IPS-18c (cell line): ENCODE measurements around the gene ROR2.

Source experiments
- H3K4me3 ChIP-seq: 2 replicates; pipeline ENCODE4 v1.7.0; 2013; ENCODE audit warnings: low read depth, mild to moderate bottlenecking, low read length, moderate library complexity; ENCODE audit not compliant: insufficient read depth
- H3K9me3 ChIP-seq: one replicate; pipeline ENCODE4 v1.6.1; 2013; ENCODE audit warnings: mild to moderate bottlenecking, low read length, moderate library complexity; ENCODE audit not compliant: control insufficient read depth, insufficient read depth

Gene ROR2

GRCh38 chr9:91698266-91698665, 251.8 kb downstream of the ROR2 start:
- Histone ChIP-seq H3K9me3 (no peaks in the 10 kb centered on the region), H3K4me3 (no peak overlapping the region)

DNA sequence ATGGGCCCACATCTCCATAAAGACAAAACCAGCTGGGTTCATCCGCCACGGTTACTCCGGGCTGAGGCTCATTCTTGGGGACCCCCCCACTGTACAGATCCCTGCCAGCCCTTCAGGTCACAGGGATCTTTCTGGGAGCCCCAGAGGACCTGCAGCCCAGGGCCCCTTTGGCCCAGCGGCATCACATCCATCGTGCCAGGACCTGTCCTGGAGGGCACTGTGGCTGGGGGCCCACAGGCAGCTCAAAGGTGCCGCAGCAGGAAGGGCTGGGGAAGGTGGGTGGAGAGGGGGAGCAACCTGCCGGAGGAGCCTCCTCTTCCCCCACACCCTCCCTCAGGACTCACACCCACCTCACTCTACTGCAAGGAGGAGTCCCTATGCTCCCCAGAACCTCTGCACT, 252.8 kb downstream of the ROR2 start:
- H3K9me3 ChIP-seq: no peaks in the 10 kb centered on the region

DNA sequence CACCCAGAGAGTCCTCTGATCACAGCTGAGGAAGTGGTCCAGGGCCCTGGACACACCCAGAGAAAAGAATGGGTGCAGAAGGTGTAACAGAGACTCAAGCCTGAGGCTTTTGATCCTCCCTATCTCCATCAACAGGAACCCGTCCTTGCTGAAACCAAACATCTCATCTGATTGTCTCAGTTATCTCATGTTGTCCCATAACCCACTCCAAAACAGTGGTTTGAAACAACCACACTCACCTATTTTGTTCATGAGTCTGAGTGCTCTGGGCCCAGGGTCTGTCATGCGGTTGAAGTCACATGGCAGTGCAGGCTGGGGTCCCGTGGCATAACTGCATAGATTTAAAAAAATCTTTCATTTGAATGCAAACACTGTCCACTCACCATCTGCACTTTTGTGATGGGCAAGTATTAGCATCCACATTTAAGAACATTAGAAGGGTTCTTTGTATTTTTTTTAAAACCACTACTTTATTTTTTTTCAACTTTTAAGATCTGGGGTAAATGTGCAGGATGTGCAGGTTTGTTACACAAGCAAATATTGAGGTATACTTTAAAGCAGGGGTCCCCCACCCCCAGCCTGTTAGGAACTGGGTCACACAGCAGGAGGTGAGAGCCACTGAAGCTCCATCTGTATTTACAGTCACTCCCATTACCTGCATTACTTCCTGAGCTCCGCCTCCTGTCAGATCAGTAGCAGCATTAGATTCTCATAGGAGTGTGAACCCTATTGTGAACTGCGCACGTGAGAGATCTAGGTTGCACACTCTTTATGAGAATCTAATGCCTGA, 255.8 kb downstream of the ROR2 start:
- Histone ChIP-seq H3K4me3 (no peak overlapping the region), H3K9me3 (no peaks in the 10 kb centered on the region)

More for the DNA sequence above, 252.8 kb downstream of the ROR2 start:
- H3K4me3 ChIP-seq: no peak overlapping the region

DNA sequence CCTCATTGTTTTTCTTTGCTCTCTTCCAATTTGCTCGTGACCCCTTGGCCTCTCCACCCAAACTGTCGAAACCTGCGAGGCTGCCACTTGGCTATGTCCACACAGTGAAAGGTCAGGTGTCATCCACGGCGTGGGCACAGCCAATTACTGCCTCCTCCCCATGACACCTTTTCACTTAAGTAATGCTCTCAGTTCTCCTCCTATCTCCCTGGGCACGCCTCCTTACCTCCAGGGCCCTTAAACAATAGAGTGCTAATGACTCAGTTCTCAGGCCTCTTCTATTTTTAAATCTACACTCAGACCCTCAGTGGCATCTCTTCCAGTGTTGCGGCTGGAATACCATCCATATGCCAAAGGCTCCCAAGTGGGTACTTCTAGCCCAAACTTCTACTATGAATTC, 256.8 kb downstream of the ROR2 start:
- Histone ChIP-seq H3K4me3 (no peak overlapping the region; the same call in 1 of the 2 replicates), H3K9me3 (no peaks in the 10 kb centered on the region)

- Histone ChIP-seq H3K4me3 (no peak overlapping the region), H3K9me3 (no peaks in the 10 kb centered on the region)
These were observed 259.3 kb downstream of the ROR2 start for GRCh38 chr9:91690540-91691249.

DNA sequence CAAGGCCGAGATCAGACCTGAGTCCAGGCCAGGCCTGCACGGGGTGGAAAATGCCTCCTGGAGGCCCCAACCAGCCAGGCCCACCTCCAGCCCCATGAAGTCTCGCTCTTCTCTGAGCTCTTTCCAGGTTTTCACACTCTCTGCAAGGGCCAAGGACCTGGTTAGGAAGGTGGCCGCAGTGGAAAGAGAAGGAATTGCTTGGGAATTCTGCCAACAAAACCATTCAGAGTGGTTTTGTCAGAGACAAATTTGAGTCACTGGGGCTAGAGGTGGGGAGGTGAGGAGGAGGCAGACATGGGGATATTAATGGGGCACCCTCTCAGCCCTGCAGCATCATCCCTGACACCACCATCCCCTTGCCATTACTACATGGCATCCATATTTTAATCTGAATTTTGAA, 261.0 kb downstream of the ROR2 start:
- Histone ChIP-seq H3K4me3 (no peak overlapping the region), H3K9me3 (no peaks in the 10 kb centered on the region)

DNA sequence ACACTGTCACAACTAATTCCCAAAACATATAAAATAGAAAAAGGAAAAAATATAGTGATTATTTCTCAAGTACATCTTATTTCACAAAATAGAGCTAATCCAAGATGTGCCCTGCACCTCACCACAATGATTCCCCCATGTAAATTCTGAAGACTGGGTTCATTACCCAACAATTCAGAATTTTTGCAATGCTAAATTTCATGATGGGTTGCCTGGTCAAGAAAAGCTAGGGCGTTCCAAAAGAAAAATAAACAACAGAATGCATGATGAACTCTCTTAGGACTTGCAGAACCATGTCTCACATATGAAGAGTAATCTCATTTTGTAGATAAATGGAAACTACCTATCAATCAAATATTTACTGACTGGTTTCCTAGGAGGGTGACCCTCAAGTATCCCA, 266.8 kb downstream of the ROR2 start:
- Histone ChIP-seq H3K9me3 (no peaks in the 10 kb centered on the region), H3K4me3 (no peak overlapping the region)

DNA sequence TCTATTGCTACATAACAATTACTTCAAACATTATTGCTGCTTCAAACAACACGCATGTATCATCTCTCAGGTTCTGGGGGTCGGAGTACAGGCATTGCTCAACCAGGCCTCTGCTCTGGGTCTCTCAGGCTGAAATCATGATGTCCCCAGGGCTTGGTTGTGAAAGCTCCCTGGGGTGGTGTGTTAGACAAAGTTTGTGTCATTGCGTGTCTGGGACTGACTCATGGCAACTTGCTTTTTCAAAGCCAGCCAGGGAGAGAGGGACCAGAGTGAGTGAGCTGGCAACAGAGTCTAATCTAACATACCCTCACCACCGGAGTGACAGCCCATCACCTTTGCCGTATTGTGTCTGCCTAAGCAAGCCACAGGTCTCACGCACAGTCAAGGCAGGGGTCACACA, 267.2 kb downstream of the ROR2 start:
- Histone ChIP-seq H3K9me3 (no peaks in the 10 kb centered on the region), H3K4me3 (no peak overlapping the region)

DNA sequence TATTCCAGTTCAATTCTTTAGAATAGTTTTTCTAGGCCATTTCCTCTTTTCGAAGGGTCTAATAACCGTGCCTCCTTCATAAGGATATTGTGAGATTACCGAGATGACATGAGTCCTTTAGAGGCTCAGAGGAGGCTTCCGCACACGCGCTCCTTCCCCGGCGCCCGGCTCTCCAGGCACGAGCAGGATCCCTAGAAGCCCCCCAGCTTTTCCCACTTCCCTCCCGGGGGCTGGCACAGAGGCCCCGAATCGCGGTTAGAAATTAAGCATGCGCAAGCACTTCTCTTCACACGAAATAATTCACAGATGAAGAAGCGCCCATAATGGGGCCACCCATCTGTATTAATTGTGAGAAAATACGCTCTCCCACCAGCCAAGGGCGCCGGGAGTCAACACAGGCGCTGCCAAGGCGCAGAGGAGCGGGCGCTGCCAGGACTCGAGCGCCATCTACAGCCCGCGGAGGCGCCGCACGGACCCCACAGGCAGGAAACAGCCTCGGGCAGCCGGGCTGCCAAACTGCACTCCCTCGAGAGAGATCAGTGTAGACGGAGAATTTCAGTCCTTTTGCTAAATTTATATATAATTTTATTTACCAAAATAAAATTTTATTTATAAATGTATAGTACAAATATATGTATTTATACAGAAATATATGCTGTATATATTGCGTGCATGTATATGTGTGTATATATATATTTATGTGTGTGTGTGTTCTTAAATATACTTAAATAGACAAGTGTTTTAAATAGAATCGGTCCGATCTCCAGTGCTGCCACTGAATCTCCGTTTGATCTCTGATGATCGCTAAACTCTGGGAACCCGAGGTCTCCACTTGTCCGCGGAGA, 268.3 kb downstream of the ROR2 start:
- Histone ChIP-seq H3K9me3 (no peaks in the 10 kb centered on the region), H3K4me3 (no peak overlapping the region)

DNA sequence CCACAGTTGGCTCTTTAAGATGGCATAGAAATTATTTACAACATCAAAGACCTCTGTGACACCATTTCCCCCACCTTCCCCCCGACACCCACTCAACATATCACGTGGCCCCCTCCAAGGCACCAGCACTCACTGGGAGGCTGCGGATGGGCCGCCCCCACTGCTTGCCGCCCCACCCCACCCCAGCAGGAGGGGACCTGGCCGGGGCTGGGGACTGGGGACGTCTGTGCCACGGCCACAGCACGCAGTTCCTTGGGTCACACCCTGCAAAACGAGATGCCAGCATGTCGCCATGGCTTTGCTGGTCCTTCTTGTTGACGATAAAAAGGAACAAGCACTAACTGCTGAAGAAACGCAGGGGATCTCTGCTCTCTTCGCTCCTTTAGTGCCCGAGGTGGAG, 269.0 kb downstream of the ROR2 start:
- Histone ChIP-seq H3K4me3 (no peak overlapping the region), H3K9me3 (no peaks in the 10 kb centered on the region)

DNA sequence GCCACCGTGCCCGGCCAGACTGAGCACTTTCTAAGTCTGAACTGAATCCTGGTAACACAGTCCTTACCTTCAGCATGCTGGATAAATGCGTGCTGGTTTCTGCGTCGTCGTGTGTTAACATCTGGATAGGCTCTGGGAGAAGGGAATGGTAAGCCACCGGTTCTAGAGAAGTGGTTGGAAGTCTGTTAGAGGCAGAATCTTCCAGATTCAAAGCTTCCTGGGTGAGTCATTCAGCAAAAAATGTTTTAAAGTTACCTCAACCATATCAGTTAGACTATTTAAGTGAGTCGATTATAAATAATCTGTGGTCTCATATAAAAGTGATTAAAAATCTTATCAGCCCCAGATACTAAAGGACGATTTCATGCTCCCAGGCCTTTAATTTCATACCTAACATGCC, 269.9 kb downstream of the ROR2 start:
- Histone ChIP-seq H3K4me3 (no peak overlapping the region), H3K9me3 (no peaks in the 10 kb centered on the region)

DNA sequence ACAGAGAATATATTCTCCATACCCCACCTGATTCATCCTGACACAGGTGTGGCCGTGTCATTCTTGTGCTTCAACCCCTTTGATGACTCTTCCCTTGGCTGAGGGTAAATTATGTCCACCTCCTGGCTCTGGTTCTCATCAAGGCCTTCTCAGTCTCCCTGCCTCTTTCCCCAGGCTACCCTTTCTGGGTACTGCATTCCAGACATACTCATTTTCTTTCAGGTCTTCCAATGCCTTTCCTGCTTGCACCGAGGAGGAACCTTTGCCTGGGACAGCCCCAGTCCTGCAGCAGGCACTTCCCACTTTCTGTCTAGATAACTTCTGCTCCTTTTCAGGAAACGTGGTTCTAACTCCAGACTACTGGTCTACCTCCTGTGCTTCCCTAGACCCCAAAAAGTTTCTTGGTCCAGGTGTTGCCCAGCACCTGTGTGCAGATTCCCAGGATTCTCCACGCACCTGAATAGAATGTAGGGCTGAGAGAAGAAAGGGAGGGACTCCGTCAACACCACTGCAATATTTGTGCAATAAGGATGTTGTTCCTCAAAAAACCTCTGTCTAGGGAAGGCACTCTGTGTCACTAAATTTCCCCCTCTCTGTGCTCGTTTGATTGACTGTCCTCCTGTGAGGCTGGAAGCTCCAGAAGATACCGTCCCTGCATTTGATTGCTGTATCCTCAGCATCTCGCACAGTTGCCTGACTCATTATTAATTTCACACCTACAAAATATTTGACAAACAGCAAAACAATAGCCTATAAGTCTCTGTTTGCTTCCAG, 271.0 kb downstream of the ROR2 start:
- no peak overlapping the region for H3K4me3 ChIP-seq

DNA sequence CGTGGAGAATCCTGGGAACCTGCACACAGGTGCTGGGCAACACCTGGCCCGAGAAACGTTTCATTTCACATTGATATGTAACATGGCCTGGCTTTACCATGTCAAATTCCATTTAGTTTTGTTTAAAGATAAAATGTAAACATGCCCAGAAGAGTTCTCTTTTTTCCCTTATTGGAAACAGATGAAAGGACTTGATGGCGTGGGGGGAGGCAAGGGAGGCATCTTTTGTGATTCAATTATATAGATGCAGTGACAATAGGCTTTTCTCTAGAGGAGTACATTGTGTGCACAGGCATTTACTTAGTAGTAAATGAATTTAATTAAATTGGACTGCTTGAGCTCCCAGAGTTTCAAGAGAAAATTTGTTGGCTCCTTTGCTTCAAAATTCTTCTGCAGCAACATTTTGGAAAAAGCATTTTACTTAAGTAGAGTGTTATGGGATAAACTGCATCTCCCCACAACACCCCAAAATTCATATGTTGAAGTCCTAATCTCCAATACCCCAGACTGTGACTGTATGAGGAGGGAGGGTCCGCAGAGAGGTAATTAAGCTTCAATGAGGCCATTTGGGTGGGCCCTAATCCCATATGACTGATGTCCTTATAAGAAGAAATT, 272.1 kb downstream of the ROR2 start:
- Histone ChIP-seq H3K9me3 (no peaks in the 10 kb centered on the region), H3K4me3 (no peak overlapping the region)

More for the DNA sequence above, 271.0 kb downstream of the ROR2 start:
- no peaks in the 10 kb centered on the region for H3K9me3 ChIP-seq

- Histone ChIP-seq H3K4me3 (no peak overlapping the region), H3K9me3 (no peaks in the 10 kb centered on the region)
These were observed 272.7 kb downstream of the ROR2 start for GRCh38 chr9:91677331-91677730.

DNA sequence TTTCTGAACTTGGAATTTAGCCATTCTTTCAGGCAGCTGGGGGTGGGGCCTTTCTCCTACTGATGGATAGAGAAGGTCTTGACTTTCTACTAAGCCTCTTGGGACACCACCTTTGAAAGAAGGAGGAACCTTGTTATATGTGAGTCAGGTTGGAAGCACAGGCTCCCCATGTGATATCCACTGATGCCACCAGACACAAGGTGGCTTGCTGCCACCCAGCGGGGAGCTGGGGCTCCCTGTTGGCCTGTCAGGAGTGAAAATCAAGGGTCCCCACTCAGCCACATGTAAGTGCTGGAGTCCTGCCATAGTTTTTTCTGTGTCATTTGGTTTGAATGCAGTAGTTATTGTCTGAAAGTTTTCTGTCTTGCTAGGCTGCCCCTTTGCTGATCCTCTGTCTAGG, 274.0 kb downstream of the ROR2 start:
- no peaks in the 10 kb centered on the region for H3K9me3 ChIP-seq
- H3K4me3 ChIP-seq: no peak overlapping the region

- Histone ChIP-seq H3K4me3 (no peak overlapping the region), H3K9me3 (no peaks in the 10 kb centered on the region)
These were observed 285.4 kb downstream of the ROR2 start for GRCh38 chr9:91664663-91665062.

DNA sequence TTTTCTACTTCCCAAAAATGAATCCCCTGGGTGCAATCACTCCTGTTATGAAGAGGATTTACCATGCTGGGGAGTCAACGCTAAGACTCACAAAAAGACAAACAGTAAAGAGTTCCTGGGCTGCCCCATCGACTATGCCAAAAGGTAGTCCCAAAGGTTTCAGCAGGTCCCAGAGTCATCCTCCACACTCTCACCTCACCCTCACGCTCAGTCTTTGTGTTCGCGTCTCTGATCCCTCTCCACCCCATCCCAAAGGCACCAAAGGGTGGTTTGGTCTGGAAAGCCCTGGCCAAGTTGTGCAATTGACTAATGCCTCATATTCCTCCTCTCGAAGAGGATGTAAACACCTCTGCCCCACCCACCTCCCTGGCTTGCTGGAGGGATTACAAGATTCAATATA, 286.2 kb downstream of the ROR2 start:
- Histone ChIP-seq H3K9me3 (no peaks in the 10 kb centered on the region), H3K4me3 (no peak overlapping the region)
